WTC11 (cell line): ENCODE data around the gene CDC5L.

Source experiments
- CREB1 ChIP-seq: sonication (generic); formaldehyde crosslinking; IDR thresholded peaks from 2 replicates; pipeline ENCODE4 v1.8.0; 2023; ENCODE audit warnings: mild to moderate bottlenecking, missing genetic modification reagents
- CTCF ChIP-seq: fragments of 200-600 bp; IDR thresholded peaks from 2 replicates; pipeline ENCODE4 v1.8.0; 2022; ENCODE audit warnings: antibody characterized with exemption
- FOXP1 ChIP-seq: sonication (generic); formaldehyde crosslinking; IDR thresholded peaks from 2 replicates; pipeline ENCODE4 v1.8.0; 2022; ENCODE audit warnings: missing genetic modification reagents, mild to moderate bottlenecking, moderate library complexity, borderline replicate concordance
- IRF2 ChIP-seq: sonication (generic); formaldehyde crosslinking; IDR thresholded peaks from 2 replicates; pipeline ENCODE4 v1.8.0; 2022; ENCODE audit warnings: low read depth, missing genetic modification reagents, borderline replicate concordance
- KAT7 ChIP-seq: sonication (generic); formaldehyde crosslinking; IDR thresholded peaks from 2 replicates; pipeline ENCODE4 v1.8.1; 2023; ENCODE audit warnings: missing genetic modification reagents, mild to moderate bottlenecking, borderline replicate concordance
- MAX ChIP-seq: sonication (generic); formaldehyde crosslinking; IDR thresholded peaks from 2 replicates; pipeline ENCODE4 v1.8.0; 2022; ENCODE audit warnings: mild to moderate bottlenecking, missing genetic modification reagents
- NFATC4 ChIP-seq: fragments of 250-450 bp; sonication (Bioruptor Pico); IDR thresholded peaks from 2 replicates; pipeline ENCODE4 v1.9.0; 2021; ENCODE audit warnings: mild to moderate bottlenecking
- NFYB ChIP-seq: sonication (generic); formaldehyde crosslinking; conservative IDR thresholded peaks from 2 replicates; pipeline ENCODE4 v1.8.0; 2022; ENCODE audit warnings: low read depth, missing genetic modification reagents
- NR3C1 ChIP-seq: sonication (generic); formaldehyde crosslinking; conservative IDR thresholded peaks from 2 replicates; pipeline ENCODE4 v1.8.1; 2023; ENCODE audit warnings: low read depth, mild to moderate bottlenecking, missing genetic modification reagents
- STAT6 ChIP-seq: sonication (generic); formaldehyde crosslinking; conservative IDR thresholded peaks from 2 replicates; pipeline ENCODE4 v1.8.1; 2023; ENCODE audit warnings: mild to moderate bottlenecking, low read depth, missing genetic modification reagents, moderate library complexity
- USF1 ChIP-seq: sonication (generic); formaldehyde crosslinking; IDR thresholded peaks from 2 replicates; pipeline ENCODE4 v1.8.0; 2022; ENCODE audit warnings: mild to moderate bottlenecking, missing genetic modification reagents
- ZMAT4 ChIP-seq: fragments of 250-450 bp; sonication (Bioruptor Pico); IDR thresholded peaks from 2 replicates; pipeline ENCODE4 v1.9.0; 2021; ENCODE audit warnings: mild to moderate bottlenecking
- ZNF512 ChIP-seq: sonication (generic); formaldehyde crosslinking; IDR thresholded peaks from 2 replicates; pipeline ENCODE4 v1.8.1; 2022; ENCODE audit warnings: missing genetic modification reagents, borderline replicate concordance
- TF ChIP-seq, protein P1 (sequence below): sonication (generic); formaldehyde crosslinking; IDR thresholded peaks from 2 replicates; pipeline ENCODE4 v1.8.1; 2022; ENCODE audit warnings: low read depth, missing genetic modification reagents, borderline replicate concordance

GRCh38 chr6:44441091-44441855, 53.8 kb downstream of the CDC5L start:
- TF ChIP-seq NFYB (CRISPR knock-in tag): no peak
- TF ChIP-seq IRF2 (CRISPR knock-in tag): no peak
- no peak for TF ChIP-seq CREB1
- TF ChIP-seq CTCF: no peak
- TF ChIP-seq KAT7 (CRISPR knock-in tag): no peak
- TF ChIP-seq FOXP1 (CRISPR knock-in tag): no peak
- TF ChIP-seq MAX: no peak
- no peak for TF ChIP-seq USF1 (CRISPR knock-in tag)
- no peak for TF ChIP-seq ZMAT4
- no peak for TF ChIP-seq STAT6 (CRISPR knock-in tag)
- TF ChIP-seq, protein P1, sequence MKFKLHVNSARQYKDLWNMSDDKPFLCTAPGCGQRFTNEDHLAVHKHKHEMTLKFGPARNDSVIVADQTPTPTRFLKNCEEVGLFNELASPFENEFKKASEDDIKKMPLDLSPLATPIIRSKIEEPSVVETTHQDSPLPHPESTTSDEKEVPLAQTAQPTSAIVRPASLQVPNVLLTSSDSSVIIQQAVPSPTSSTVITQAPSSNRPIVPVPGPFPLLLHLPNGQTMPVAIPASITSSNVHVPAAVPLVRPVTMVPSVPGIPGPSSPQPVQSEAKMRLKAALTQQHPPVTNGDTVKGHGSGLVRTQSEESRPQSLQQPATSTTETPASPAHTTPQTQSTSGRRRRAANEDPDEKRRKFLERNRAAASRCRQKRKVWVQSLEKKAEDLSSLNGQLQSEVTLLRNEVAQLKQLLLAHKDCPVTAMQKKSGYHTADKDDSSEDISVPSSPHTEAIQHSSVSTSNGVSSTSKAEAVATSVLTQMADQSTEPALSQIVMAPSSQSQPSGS (CRISPR knock-in tag): no peak
- TF ChIP-seq NFATC4 (CRISPR knock-in tag): no peak
- no peak for TF ChIP-seq NR3C1
- no peak for TF ChIP-seq ZNF512 (CRISPR knock-in tag)
